Activated CD4-positive, CD25-positive, alpha-beta regulatory T cell treated with anti-CD3 and anti-CD28 coated beads, Interleukin-2, amount 50 U/mL, for 16 hours (primary cell): ENCODE data around the gene LZTS2.
A peak's percentile ranks its signal among the peaks of the same experiment; 100 is the strongest.

Experiments
- DNase-seq: peaks from one replicate; pipeline ENCODE4 v3.0.0-alpha.2; 2020; ENCODE audit warnings: low read depth, low spot score

The LZTS2 gene

GRCh38 chr10:101050208-101051069, 50.8 kb downstream of the LZTS2 start:
- DNase-seq: peak; percentile 50

GRCh38 chr10:101052285-101052684, 52.7 kb downstream of the LZTS2 start:
- DNase-seq: no peak

GRCh38 chr10:101053516-101053915, 53.9 kb downstream of the LZTS2 start:
- DNase-seq: no peak

GRCh38 chr10:101054351-101054750, 54.7 kb downstream of the LZTS2 start:
- DNase-seq: no peak

- DNase-seq: no peak
Measured at GRCh38 chr10:101054876-101055275, 55.3 kb downstream of the LZTS2 start.

GRCh38 chr10:101055411-101055810, 55.8 kb downstream of the LZTS2 start:
- no peak for DNase-seq

GRCh38 chr10:101056365-101057151, 57.0 kb downstream of the LZTS2 start:
- no peak for DNase-seq
